ENCODE data around the gene COQ8A. TPM values are rescaled to one million over a fixed set of nuclear protein-coding genes. Genes with fewer than 3 reads are reported as not detected.

COQ8A gene
- total RNA-seq, 4 donors from 2014 or later = 73.1 to 118 (median 80.9) TPM

GRCh38 chr1:226988334-226988666 lies 48.2 kb downstream of the COQ8A start:
- Histone ChIP-seq H3K4me3 (no peak overlapping the region), H3K36me3 (peaks cover 25 to 62% (median 50%) of the 10 kb centered on the region in 4 donors), H3K27ac (replicated peaks in 1 of 4) (peak overlapping the region; percentile 67 to 81 (median 72)), H3K9me3 (no peaks in the 10 kb centered on the region), H3K27me3 (no peaks in the 10 kb centered on the region), H3K4me1 (peaks cover 44 to 55% (median 49%) of the 10 kb centered on the region in 4 donors)
- TF ChIP-seq EP300 (IDR thresholded peaks at IDR 0.05) (no peak), POLR2AphosphoS5 (IDR thresholded peaks at IDR 0.05) (no peak), POLR2A (IDR thresholded peaks at IDR 0.05; ENCODE audit: low read depth) (no peak), CTCF (IDR thresholded peaks at IDR 0.05) (no peak)
- WGBS = 37% methylated on average over 3 of the region's 3 CpGs
- peak; percentile 85 for DNase-seq (ENCODE audit: extremely low spot score)
- intact Hi-C loops (cut with DNase I) = no loop called here

DNA sequence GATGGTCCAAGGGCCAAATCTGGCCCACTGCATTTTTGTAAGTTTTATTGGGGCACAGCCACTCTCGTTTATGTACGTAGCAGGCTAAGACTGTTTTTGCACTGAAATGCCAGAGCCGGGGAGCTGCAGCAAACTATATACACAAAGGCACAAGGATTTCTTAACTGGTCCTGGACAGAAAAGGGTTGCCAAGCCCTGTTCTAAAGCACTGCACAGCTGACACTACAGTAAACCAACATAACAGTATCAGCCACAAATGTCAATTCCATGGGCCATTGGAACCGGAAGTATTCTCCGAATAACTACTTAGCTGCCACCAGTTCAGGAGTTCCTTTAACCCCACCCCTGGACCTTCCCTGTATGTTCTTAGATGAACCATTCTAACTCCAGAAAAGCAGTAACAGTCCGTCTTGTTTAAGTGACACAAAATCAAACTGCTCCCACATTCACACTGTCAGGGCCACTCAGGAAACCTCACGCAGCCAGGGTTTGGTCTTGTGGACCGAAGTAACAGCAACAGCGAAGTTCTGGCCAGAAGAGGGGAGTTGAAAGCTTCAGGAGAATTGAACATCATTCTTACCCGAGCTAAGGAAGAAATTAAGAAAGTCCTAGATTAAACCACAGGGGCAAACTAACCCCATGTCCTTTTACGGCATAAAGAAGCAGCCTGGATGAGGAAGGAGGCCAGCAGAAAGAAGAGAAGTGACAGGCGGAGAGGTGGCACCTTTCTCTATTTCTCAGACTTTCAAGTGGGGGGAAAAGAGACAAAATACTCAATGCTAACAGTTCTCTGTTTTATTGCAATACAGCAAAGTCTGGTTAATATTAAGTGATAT lies 49.2 kb downstream of the COQ8A start:
- Histone ChIP-seq H3K27me3 (no peaks in the 10 kb centered on the region), H3K27ac (replicated peaks in 1 of 4) (peak overlapping the region; percentile 67 to 81 (median 72)), H3K36me3 (peaks cover 18 to 62% (median 44%) of the 10 kb centered on the region in 4 donors), H3K4me1 (peaks cover 46 to 59% (median 56%) of the 10 kb centered on the region in 4 donors), H3K9me3 (no peaks in the 10 kb centered on the region), H3K4me3 (no peak overlapping the region)
- intact Hi-C loops (cut with DNase I) = no loop called here
- 54% methylated on average over 12 of the region's 12 CpGs for WGBS
- DNase-seq (ENCODE audit: extremely low spot score) = peak; percentile 84
- no peak for TF ChIP-seq EP300 (IDR thresholded peaks at IDR 0.05)
- no peak for TF ChIP-seq POLR2A (IDR thresholded peaks at IDR 0.05; ENCODE audit: low read depth)

DNA sequence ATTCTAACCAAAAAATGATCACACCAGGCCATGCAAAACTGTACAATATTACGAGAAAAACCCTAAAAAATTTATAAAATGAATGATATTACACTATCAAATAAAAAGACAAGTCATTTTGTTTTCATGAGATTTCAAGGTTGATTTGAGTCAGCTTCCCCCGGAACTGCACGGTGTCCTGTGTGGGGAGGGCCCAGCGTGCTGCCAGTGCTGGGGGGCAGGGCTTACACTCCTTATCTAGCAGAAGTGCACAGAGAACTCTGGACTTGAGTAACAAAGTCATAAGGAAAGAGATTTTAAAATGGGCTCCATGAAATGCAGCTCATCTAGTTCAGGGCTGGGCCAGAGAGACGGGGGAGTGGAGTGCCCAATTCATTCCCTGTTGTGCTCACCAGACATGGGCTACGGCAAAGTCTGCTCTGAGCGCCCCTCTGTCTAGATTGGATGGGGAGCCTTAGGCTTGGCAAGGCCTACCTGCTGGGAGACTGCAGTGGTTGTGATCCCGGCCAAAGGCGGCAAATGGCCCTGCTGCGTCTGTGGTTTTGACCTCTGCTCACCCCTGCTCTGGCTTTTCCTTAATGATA lies 50.1 kb downstream of the COQ8A start:
- H3K9me3 ChIP-seq = no peaks in the 10 kb centered on the region
- H3K36me3 ChIP-seq = peaks cover 10 to 60% (median 39%) of the 10 kb centered on the region in 4 donors
- peak in 1 of 2 donors; percentile 14 for TF ChIP-seq POLR2AphosphoS5 (IDR thresholded peaks at IDR 0.05)
- no peak for TF ChIP-seq EP300 (IDR thresholded peaks at IDR 0.05)
- H3K27me3 ChIP-seq = no peaks in the 10 kb centered on the region
- H3K4me3 ChIP-seq = no peak overlapping the region
- H3K4me1 ChIP-seq = peaks cover 40 to 63% (median 61%) of the 10 kb centered on the region in 4 donors
- peak overlapping the region; percentile 46 to 81 (median 70) for H3K27ac ChIP-seq (replicated peaks in 1 of 4)
- DNase-seq (ENCODE audit: extremely low spot score) = peak; percentile 72
- intact Hi-C loops (cut with DNase I) = no loop called here
- 74% methylated on average over 10 of the region's 10 CpGs for WGBS

- intact Hi-C loops (cut with DNase I) = no loop called here
- Histone ChIP-seq H3K4me3 (no peak overlapping the region), H3K9me3 (no peaks in the 10 kb centered on the region), H3K27ac (replicated peaks in 1 of 4) (no peak overlapping the region), H3K36me3 (peaks cover 2 to 43% (median 24%) of the 10 kb centered on the region in 4 donors), H3K27me3 (no peaks in the 10 kb centered on the region), H3K4me1 (peaks cover 39 to 56% (median 55%) of the 10 kb centered on the region in 4 donors)
- WGBS = 93% methylated on average over 4 of the region's 4 CpGs
- TF ChIP-seq EP300 (IDR thresholded peaks at IDR 0.05) = no peak
- no peak for TF ChIP-seq POLR2AphosphoS5 (IDR thresholded peaks at IDR 0.05)
- TF ChIP-seq POLR2A (IDR thresholded peaks at IDR 0.05; ENCODE audit: low read depth) = no peak
- no peak for TF ChIP-seq CTCF (IDR thresholded peaks at IDR 0.05)
- DNase-seq (ENCODE audit: extremely low spot score) = no peak
Observed at GRCh38 chr1:226991920-226992319, 51.8 kb downstream of the COQ8A start.

DNA sequence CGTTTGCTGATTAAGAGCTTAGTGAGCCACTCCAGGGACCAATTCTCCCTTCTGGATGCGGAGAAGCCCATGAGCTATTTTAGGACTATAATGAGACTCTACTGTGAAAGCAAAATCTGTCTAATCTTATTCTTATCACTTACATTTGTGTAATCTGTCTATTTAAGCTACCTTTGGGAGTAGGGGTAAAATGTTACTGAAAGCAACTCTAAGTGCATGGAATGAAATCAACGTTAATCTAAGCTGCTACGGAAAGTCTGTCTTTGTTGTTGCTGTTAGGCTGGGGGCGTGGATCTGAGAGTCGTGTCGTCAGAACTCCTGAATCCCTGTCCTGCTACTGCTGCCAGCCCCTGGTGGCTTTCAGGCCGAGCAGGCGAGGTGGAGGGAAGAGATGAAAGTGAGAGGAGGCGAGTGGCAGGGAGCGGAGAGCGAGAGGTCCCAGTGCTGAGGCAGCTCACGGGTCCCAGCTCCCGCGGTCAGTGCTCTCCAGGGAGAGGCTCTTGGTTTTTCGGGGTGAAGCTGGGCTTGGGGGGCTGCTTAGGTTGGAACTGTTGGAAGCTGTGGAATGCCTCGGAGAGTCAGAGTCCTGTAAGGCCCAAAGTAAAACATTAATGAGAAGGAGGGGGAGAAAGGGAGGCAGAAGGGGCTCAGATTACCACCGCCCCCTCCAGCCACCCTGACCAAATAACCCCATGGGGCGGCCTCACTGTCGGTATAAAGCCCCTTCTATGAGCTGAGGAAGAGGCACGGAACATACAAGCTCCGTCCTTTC lies 53.9 kb downstream of the COQ8A start:
- intact Hi-C loops (cut with DNase I) = no loop called here
- Histone ChIP-seq H3K27ac (replicated peaks in 1 of 4) (peak overlapping the region; percentile 54 to 71 (median 64)), H3K9me3 (no peaks in the 10 kb centered on the region), H3K4me3 (no peak overlapping the region), H3K36me3 (peaks cover 0 to 32% (median 17%) of the 10 kb centered on the region in 4 donors), H3K4me1 (peaks cover 30 to 35% (median 34%) of the 10 kb centered on the region in 4 donors), H3K27me3 (no peaks in the 10 kb centered on the region)
- 68% methylated on average over 22 of the region's 22 CpGs for WGBS
- DNase-seq (ENCODE audit: extremely low spot score) = no peak
- no peak for TF ChIP-seq POLR2A (IDR thresholded peaks at IDR 0.05; ENCODE audit: low read depth)
- no peak for TF ChIP-seq EP300 (IDR thresholded peaks at IDR 0.05)
- no peak for TF ChIP-seq POLR2AphosphoS5 (IDR thresholded peaks at IDR 0.05)
- no peak for TF ChIP-seq CTCF (IDR thresholded peaks at IDR 0.05)

Data from esophagus muscularis mucosa (tissue), 4 donors.